WTC11 (cell line): ENCODE data around the gene HTR3C. TPM values are rescaled to one million over a fixed set of nuclear protein-coding genes. Genes with fewer than 3 reads are reported as not detected.

ENCODE experiments used
- ATAC-seq: fragments of 200-7000 bp; cut with Tn5 transposase; 2 replicates; pipeline ENCODE4 v1.10.0; 2021; ENCODE audit warnings: mild to moderate bottlenecking, moderate library complexity
- CTCF ChIA-PET: fragments of 300-600 bp; sonication (Branson Sonifier 250); formaldehyde crosslinking; loops from one replicate; lab custom pipeline; 2021; ENCODE audit warnings: antibody characterized with exemption; lab: Charles Lee
- POLR2A ChIA-PET: fragments of 350-600 bp; sonication (Branson Sonifier 250); formaldehyde crosslinking; loops from one replicate; lab custom pipeline; 2021; ENCODE audit warnings: antibody characterized with exemption; lab: Charles Lee
- DNase-seq: peaks from one replicate; pipeline ENCODE4 v3.0.0; 2021; ENCODE audit warnings: low spot score
- H3K27ac Mint-ChIP-seq: 2 replicates; pipeline ENCODE4 v1.8.0; 2021; ENCODE audit warnings: mixed read lengths
- H3K27me3 Mint-ChIP-seq: 2 replicates; pipeline ENCODE4 v1.8.0; 2021; ENCODE audit warnings: low read depth, mild to moderate bottlenecking, moderate library complexity, mixed read lengths
- H3K36me3 Mint-ChIP-seq: 2 replicates; pipeline ENCODE4 v1.8.0; 2021; ENCODE audit warnings: mixed read lengths
- H3K4me1 Mint-ChIP-seq: 2 replicates; pipeline ENCODE4 v1.8.0; 2022; ENCODE audit warnings: mixed read lengths
- H3K4me3 Mint-ChIP-seq: 2 replicates; pipeline ENCODE4 v1.8.0; 2021; ENCODE audit warnings: mild to moderate bottlenecking, moderate library complexity, mixed read lengths
- H3K9me3 Mint-ChIP-seq: 2 replicates; pipeline ENCODE4 v1.8.0; 2021; ENCODE audit warnings: mixed read lengths
- ARID4B ChIP-seq: sonication (generic); formaldehyde crosslinking; IDR thresholded peaks from 2 replicates; pipeline ENCODE4 v1.8.0; 2023; ENCODE audit warnings: missing genetic modification reagents, mild to moderate bottlenecking, borderline replicate concordance
- E2F1 ChIP-seq: sonication (generic); formaldehyde crosslinking; IDR thresholded peaks from 2 replicates; pipeline ENCODE4 v1.8.0; 2022; ENCODE audit warnings: mild to moderate bottlenecking, missing genetic modification reagents
- E2F4 ChIP-seq: sonication (generic); formaldehyde crosslinking; IDR thresholded peaks from 2 replicates; pipeline ENCODE4 v1.8.1; 2022; ENCODE audit warnings: low read depth, mild to moderate bottlenecking, moderate library complexity, missing genetic modification reagents, borderline replicate concordance
- E2F5 ChIP-seq: sonication (generic); formaldehyde crosslinking; IDR thresholded peaks from 2 replicates; pipeline ENCODE4 v1.8.1; 2022; ENCODE audit warnings: mild to moderate bottlenecking, moderate library complexity, missing genetic modification reagents
- ETV6 ChIP-seq: sonication (generic); formaldehyde crosslinking; IDR thresholded peaks from 2 replicates; pipeline ENCODE4 v1.8.1; 2022; ENCODE audit warnings: mild to moderate bottlenecking, missing genetic modification reagents
- FOXJ3 ChIP-seq: sonication (generic); formaldehyde crosslinking; IDR thresholded peaks from 2 replicates; pipeline ENCODE4 v1.9.0; 2021; ENCODE audit warnings: missing genetic modification reagents, mild to moderate bottlenecking, borderline replicate concordance
- HMGA2 ChIP-seq: fragments of 250-450 bp; sonication (Bioruptor Pico); IDR thresholded peaks from 2 replicates; pipeline ENCODE4 v1.4.0; 2021; ENCODE audit warnings: mild to moderate bottlenecking, moderate library complexity
- IRF1 ChIP-seq: sonication (generic); formaldehyde crosslinking; IDR thresholded peaks from 2 replicates; pipeline ENCODE4 v1.8.0; 2023; ENCODE audit warnings: missing genetic modification reagents
- JAZF1 ChIP-seq: fragments of 250-450 bp; sonication (Bioruptor Pico); IDR thresholded peaks from 2 replicates; pipeline ENCODE4 v1.9.0; 2021; ENCODE audit warnings: moderate library complexity, mild to moderate bottlenecking, inconsistent platforms
- NFATC4 ChIP-seq: fragments of 250-450 bp; sonication (Bioruptor Pico); IDR thresholded peaks from 2 replicates; pipeline ENCODE4 v1.9.0; 2021; ENCODE audit warnings: mild to moderate bottlenecking
- NR3C1 ChIP-seq: sonication (generic); formaldehyde crosslinking; conservative IDR thresholded peaks from 2 replicates; pipeline ENCODE4 v1.8.1; 2023; ENCODE audit warnings: low read depth, mild to moderate bottlenecking, missing genetic modification reagents
- STAT6 ChIP-seq: sonication (generic); formaldehyde crosslinking; conservative IDR thresholded peaks from 2 replicates; pipeline ENCODE4 v1.8.1; 2023; ENCODE audit warnings: mild to moderate bottlenecking, low read depth, missing genetic modification reagents, moderate library complexity
- TEAD1 ChIP-seq: sonication (generic); formaldehyde crosslinking; IDR thresholded peaks from 2 replicates; pipeline ENCODE4 v1.8.0; 2022; ENCODE audit warnings: mild to moderate bottlenecking, missing genetic modification reagents
- total RNA-seq: library from RNA; stranded (reverse); gene quantifications from 3 replicates; pipeline ENCODE4 v1.2.3, GENCODE V29; 2021

Gene HTR3C
- total RNA-seq, 1 experiment from 2014 or later: not detected

- H3K4me3 Mint-ChIP-seq: no peak overlapping the region
- POLR2A ChIA-PET: no interaction called here
- ATAC-seq: no peak
Measured at GRCh38 chr3:184078851-184079250, 26.0 kb downstream of the HTR3C start.

GRCh38 chr3:184081116-184081830 lies 28.4 kb downstream of the HTR3C start:
- POLR2A ChIA-PET: interaction anchor here (0.6 kb wide), 1 partner anchor 203 kb away, joined by 3 read pairs; no protein-coding TSS in a partner anchor
- no peak for TF ChIP-seq HMGA2
- TF ChIP-seq NFATC4 (CRISPR knock-in tag): no peak
- no peak for TF ChIP-seq IRF1 (CRISPR knock-in tag)
- TF ChIP-seq ARID4B (CRISPR knock-in tag): no peak
- TF ChIP-seq E2F5 (CRISPR knock-in tag): no peak
- Mint-ChIP-seq H3K27me3 (no peaks in the 10 kb centered on the region), H3K4me1 (peaks cover 5% of the 10 kb centered on the region), H3K9me3 (peaks cover 12% of the 10 kb centered on the region), H3K36me3 (peaks cover 3% of the 10 kb centered on the region; the same call in 1 of the 2 replicates), H3K27ac (no peak overlapping the region), H3K4me3 (no peak overlapping the region)
- DNase-seq (no peak), ATAC-seq (peak; percentile 22; the same call in 1 of the 2 replicates)
- CTCF ChIA-PET: interaction anchor here (1.1 kb wide), 1 partner anchor 177 kb away, joined by 3 read pairs; no protein-coding TSS in a partner anchor

More at GRCh38 chr3:184078851-184079250, 26.0 kb downstream of the HTR3C start:
- H3K27ac Mint-ChIP-seq: no peak overlapping the region
- DNase-seq: no peak
- H3K4me1 Mint-ChIP-seq: peaks cover 5% of the 10 kb centered on the region
- CTCF ChIA-PET: no interaction called here
- no peak for TF ChIP-seq TEAD1 (CRISPR knock-in tag)
- no peak for TF ChIP-seq STAT6 (CRISPR knock-in tag)
- TF ChIP-seq NR3C1 (CRISPR knock-in tag): no peak
- no peak for TF ChIP-seq E2F1 (CRISPR knock-in tag)
- no peak for TF ChIP-seq JAZF1
- no peak for TF ChIP-seq ETV6 (CRISPR knock-in tag)
- TF ChIP-seq E2F4: no peak
- no peak for TF ChIP-seq FOXJ3 (CRISPR knock-in tag)
- TF ChIP-seq, all 79 proteins: peak for 0
- no peaks in the 10 kb centered on the region for H3K27me3 Mint-ChIP-seq
- H3K9me3 Mint-ChIP-seq: peaks cover 12% of the 10 kb centered on the region
- peaks cover 3% of the 10 kb centered on the region; the same call in 1 of the 2 replicates for H3K36me3 Mint-ChIP-seq
